Stimulated activated CD4-positive, alpha-beta T cell treated with anti-CD3 and anti-CD28 coated beads, Interleukin-4, amount 100 ng/mL, for 48 hours (primary cell): ENCODE data around the gene LAT.
"Not testable (repeated sequence)": the region's sequence is repeated elsewhere in the genome, so short reads cannot be mapped to it uniquely, and the experiment has no call there.

Source experiments
- DNase-seq, 2 donors: peaks; one replicate each; pipeline ENCODE4 v3.0.0-alpha.2; 2020; ENCODE audit warnings: low read depth in 2 of 2

LAT gene

DNA sequence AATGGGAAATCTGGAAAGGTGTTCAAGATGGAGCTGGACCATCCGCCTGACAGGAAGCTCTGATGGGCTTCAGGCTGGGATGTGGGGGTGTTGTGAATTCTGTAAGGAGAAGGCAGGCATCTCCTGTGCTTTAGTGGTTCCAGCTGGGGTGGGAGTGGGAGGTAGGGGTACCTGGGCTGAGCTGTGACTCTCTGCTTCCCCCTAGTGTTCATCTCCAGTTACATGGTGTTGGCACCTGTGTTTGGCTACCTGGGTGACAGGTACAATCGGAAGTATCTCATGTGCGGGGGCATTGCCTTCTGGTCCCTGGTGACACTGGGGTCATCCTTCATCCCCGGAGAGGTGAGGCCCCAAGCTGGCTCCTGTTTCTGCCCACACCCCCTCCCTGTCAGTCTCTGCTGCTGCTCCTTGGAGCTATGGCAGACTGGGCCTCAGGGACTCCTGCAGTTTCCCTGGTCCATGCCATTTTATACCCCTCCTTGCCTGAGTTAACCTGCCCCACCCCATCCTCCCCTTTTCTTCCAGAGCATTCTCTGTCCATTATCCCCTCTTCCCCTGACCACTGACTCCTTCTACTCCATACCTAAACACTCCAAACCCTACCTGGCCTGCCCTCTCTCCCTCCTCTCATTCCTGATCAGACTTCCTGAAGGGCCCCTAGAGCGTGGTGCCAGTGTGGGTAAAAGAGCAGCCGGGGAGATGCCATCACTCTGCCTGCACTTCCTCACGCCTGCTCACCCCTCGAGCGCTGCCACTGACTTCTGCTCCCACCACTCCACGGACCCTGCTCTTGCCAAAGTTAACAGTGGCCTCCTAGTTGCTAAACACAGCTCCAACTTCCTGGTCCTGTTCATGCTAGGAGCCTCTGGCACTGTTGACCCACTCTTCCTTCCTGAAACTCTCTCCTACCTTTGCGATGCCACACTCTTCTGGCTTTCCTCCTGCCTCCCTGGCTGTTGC is 6.9 kb upstream of the LAT start:
- no peak for DNase-seq

DNA sequence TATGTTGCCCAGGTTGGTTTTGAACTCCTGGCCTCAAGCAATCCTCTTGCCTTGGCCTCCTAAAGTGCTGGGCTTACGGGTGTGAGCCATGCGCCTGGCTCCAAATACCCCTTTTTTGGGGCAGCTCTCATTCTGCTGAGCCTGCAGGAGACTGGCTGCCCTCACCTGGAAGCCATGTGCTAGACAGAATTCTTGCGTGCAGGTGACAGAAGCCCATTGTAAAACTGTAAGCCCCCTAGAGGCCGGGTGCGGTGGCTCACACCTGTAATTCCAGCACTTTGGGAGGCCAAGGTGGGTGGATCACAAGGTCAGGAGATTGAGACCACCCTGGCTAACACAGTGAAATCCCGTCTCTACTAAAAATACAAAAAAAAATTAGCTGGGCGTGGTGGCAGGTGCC is 4.5 kb upstream of the LAT start:
- not testable (repeated sequence) for DNase-seq

GRCh38 chr16:28980929-28981328 is 3.9 kb upstream of the LAT start:
- DNase-seq = no peak

DNA sequence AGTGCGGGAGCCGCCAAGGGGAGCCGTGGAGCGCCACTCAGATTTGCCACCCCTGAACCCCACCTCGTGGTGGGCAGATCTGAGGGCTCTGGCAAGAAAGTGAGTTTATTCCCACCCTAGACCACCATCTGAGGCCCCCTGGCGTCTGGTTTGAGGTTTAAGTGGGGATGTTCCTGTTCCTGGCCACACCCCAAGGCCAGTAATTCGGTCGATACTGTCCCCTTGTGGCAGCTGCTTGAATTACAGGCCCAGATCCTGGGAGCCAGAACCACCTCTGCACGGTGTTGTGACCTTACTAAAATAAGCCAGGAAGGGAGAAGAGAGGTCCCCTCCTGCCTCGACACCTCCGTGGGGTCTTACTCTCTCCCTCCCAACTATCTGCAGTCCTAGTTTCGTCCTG is 3.3 kb upstream of the LAT start:
- DNase-seq = peak; percentile 48 to 66

GRCh38 chr16:28982418-28982817 is 2.4 kb upstream of the LAT start:
- no peak for DNase-seq

GRCh38 chr16:28982949-28983348 is 1.9 kb upstream of the LAT start:
- no peak for DNase-seq

GRCh38 chr16:28983644-28984043 is 1.2 kb upstream of the LAT start:
- no peak for DNase-seq

GRCh38 chr16:28984091-28984490 is 761 bp upstream of the LAT start:
- DNase-seq = no peak

GRCh38 chr16:28985211-28986041 is 574 bp downstream of the LAT start:
- DNase-seq = no peak

DNA sequence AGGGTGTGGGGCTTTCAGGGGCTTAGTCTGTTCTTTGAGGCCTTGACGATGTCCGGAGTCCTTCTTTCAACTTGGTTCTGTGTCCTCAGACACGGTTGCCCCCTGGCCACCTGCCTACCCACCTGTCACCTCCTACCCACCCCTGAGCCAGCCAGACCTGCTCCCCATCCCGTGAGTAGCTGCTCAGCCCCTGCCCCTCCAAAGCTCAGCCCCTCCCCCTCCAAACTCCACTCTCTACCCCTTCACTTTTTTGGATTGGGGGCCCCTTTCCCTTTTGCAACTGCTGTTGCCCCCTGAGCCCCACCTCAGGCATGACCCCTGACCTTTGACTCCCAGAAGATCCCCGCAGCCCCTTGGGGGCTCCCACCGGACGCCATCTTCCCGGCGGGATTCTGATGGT is 1.2 kb downstream of the LAT start:
- DNase-seq = no peak

GRCh38 chr16:28986492-28986891 is 1.6 kb downstream of the LAT start:
- no peak for DNase-seq

DNA sequence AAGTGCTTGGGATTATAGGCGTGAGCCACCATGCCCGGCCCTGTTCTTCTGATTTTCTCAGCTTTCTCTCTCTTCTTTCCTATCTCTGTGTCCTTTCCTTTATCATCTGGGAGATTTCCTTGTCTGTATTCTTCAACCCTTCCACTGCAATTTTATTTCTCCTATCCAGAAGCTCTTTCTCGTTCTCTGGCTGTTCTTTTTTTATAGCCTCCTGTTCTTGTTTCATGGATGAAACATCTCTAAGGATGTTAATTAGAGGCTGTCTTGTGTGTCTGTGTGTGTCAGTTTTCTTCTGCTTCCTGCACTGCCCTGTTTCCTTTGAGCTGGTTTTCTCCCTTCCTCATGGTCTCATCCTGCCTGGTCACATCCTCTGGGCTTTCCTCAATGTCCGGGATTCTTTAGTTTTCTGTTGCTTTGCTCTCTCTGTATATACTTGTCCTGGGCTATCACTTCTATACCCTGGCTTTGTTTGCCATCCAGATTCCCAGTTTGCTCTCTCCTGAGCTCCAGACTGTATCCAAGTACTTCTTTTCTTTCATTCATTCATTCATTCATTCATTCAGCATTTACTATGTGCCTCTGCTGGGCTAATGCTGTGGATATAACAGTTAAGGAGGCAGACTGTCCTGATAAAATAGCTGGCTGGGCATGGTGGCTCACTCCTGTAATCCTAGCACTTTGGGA is 2.5 kb downstream of the LAT start:
- DNase-seq = no peak

DNA sequence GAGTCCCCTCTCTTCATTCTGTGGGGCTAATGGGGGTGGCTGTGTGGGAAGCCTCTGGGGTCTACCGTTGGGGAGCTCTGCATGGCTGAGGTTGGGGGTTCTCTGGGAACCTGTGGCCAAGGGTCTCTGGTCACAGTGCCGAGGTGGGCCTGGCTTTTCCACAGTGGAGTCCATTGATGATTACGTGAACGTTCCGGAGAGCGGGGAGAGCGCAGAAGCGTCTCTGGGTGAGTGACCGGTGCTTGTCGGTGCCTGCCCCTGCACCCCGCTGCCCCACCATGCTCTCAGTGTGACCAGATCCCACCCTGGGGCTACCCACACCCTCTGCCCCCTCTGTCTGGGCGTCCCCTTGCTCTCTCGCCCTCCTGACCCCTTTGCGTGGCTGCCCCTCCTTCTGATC is 4.5 kb downstream of the LAT start:
- no peak for DNase-seq

DNA sequence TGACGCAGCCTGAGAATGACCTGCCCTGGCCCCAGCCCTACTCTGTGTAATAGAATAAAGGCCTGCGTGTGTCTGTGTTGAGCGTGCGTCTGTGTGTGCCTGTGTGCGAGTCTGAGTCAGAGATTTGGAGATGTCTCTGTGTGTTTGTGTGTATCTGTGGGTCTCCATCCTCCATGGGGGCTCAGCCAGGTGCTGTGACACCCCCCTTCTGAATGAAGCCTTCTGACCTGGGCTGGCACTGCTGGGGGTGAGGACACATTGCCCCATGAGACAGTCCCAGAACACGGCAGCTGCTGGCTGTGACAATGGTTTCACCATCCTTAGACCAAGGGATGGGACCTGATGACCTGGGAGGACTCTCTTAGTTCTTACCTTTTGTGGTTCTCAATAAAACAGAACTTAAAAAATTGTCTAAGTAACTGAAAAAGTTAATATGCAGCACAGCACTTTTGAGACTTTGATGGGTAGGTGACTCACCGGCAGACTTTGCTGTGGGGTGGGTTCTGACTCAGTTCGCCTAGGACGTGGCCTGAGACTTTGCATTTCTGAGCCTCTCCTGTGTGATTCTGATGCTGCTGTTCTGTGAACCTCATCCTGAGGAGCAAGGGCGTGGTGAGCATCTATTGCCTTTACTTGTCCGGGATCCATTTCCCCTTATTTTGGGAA is 5.7 kb downstream of the LAT start:
- peak in 1 of 2 donors; percentile 71 for DNase-seq

GRCh38 chr16:28991687-28992086 is 6.8 kb downstream of the LAT start:
- no peak for DNase-seq

GRCh38 chr16:28992496-28992895 is 7.6 kb downstream of the LAT start:
- no peak for DNase-seq

GRCh38 chr16:28998837-28999236 is 14.0 kb downstream of the LAT start:
- DNase-seq = no peak

- no peak for DNase-seq
These were observed 14.7 kb downstream of the LAT start for GRCh38 chr16:28999577-28999976.

DNA sequence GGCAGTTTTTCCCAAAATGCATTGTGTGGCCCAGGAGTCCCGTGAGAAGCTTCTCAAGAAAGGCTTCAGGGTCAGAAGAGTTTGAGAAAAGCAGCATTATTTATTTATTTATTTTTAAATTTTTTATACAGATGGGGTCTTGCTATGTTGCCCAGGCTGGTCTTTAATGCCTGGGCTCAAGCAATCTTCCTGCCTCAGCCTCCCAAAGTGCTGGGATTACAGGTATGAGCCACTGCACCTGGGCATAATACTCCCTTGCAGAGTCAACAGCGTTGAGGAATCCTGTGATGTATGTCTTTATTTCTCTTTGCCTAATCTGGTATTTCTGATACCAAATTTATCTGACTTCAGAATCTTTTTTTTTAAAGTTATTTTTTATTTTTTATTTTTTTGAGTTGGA is 15.2 kb downstream of the LAT start:
- DNase-seq = no peak

- DNase-seq = not testable (repeated sequence)
These were observed 19.8 kb downstream of the LAT start for GRCh38 chr16:29004496-29005139.
